ENCODE data around the gene SHANK3.

Gene SHANK3

GRCh38 chr22:50705851-50706351 lies 33.3 kb downstream of the SHANK3 start:
- Histone ChIP-seq H3K9ac (ENCODE audit: low read length) (no peak overlapping the region), H2AFZ (ENCODE audit: low read depth, low read length, severe bottlenecking) (no peak overlapping the region), H3K36me3 (ENCODE audit: low read length) (no peaks in the 10 kb centered on the region), H3K4me3 (ENCODE audit: insufficient read depth, low read length, poor library complexity, severe bottlenecking) (no peak overlapping the region), H3K4me2 (ENCODE audit: low read depth, low read length, poor library complexity, severe bottlenecking) (no peak overlapping the region), H3K27ac (ENCODE audit: low read depth, low read length) (no peak overlapping the region), H3K9me3 (ENCODE audit: insufficient read depth, low read length) (no peaks in the 10 kb centered on the region), H3K27me3 (ENCODE audit: low read length) (no peaks in the 10 kb centered on the region), H3F3A (ENCODE audit: insufficient read depth) (no peaks in the 10 kb centered on the region), H3K79me2 (ENCODE audit: insufficient read depth, low read length) (no peaks in the 10 kb centered on the region), H4K20me1 (ENCODE audit: low read depth, low read length) (no peaks in the 10 kb centered on the region), H3K9me2 (replicated peaks; ENCODE audit: insufficient read depth, low read length) (no peaks in the 10 kb centered on the region)
- TF ChIP-seq EZH2phosphoT487 (conservative IDR thresholded peaks at IDR 0.05; ENCODE audit: low read length) (no peak), CTCF (IDR thresholded peaks at IDR 0.05; ENCODE audit: insufficient read depth, low read length, poor library complexity, severe bottlenecking) (no peak)

GRCh38 chr22:50706481-50707125 lies 34.0 kb downstream of the SHANK3 start:
- Histone ChIP-seq H3K36me3 (ENCODE audit: low read length) (no peaks in the 10 kb centered on the region), H3K9me3 (ENCODE audit: insufficient read depth, low read length) (no peaks in the 10 kb centered on the region), H3K9me2 (replicated peaks; ENCODE audit: insufficient read depth, low read length) (no peaks in the 10 kb centered on the region), H3F3A (ENCODE audit: insufficient read depth) (no peaks in the 10 kb centered on the region), H3K27ac (ENCODE audit: low read depth, low read length) (no peak overlapping the region), H2AFZ (ENCODE audit: low read depth, low read length, severe bottlenecking) (no peak overlapping the region), H3K9ac (ENCODE audit: low read length) (no peak overlapping the region), H3K27me3 (ENCODE audit: low read length) (no peaks in the 10 kb centered on the region), H3K79me2 (ENCODE audit: insufficient read depth, low read length) (no peaks in the 10 kb centered on the region), H4K20me1 (ENCODE audit: low read depth, low read length) (no peaks in the 10 kb centered on the region), H3K4me2 (ENCODE audit: low read depth, low read length, poor library complexity, severe bottlenecking) (no peak overlapping the region), H3K4me3 (ENCODE audit: insufficient read depth, low read length, poor library complexity, severe bottlenecking) (no peak overlapping the region)
- TF ChIP-seq EZH2phosphoT487 (conservative IDR thresholded peaks at IDR 0.05; ENCODE audit: low read length) (no peak), CTCF (IDR thresholded peaks at IDR 0.05; ENCODE audit: insufficient read depth, low read length, poor library complexity, severe bottlenecking) (no peak)

GRCh38 chr22:50708474-50708873 lies 35.9 kb downstream of the SHANK3 start:
- Histone ChIP-seq H3K4me3 (ENCODE audit: insufficient read depth, low read length, poor library complexity, severe bottlenecking) (no peak overlapping the region), H3F3A (ENCODE audit: insufficient read depth) (no peaks in the 10 kb centered on the region), H3K79me2 (ENCODE audit: insufficient read depth, low read length) (no peaks in the 10 kb centered on the region), H2AFZ (ENCODE audit: low read depth, low read length, severe bottlenecking) (no peak overlapping the region), H3K27ac (ENCODE audit: low read depth, low read length) (no peak overlapping the region), H3K36me3 (ENCODE audit: low read length) (no peaks in the 10 kb centered on the region), H3K9me2 (replicated peaks; ENCODE audit: insufficient read depth, low read length) (no peaks in the 10 kb centered on the region), H3K27me3 (ENCODE audit: low read length) (no peaks in the 10 kb centered on the region), H3K9ac (ENCODE audit: low read length) (no peak overlapping the region), H3K4me2 (ENCODE audit: low read depth, low read length, poor library complexity, severe bottlenecking) (no peak overlapping the region), H3K9me3 (ENCODE audit: insufficient read depth, low read length) (no peaks in the 10 kb centered on the region), H4K20me1 (ENCODE audit: low read depth, low read length) (no peaks in the 10 kb centered on the region)
- TF ChIP-seq EZH2phosphoT487 (conservative IDR thresholded peaks at IDR 0.05; ENCODE audit: low read length) (no peak), CTCF (IDR thresholded peaks at IDR 0.05; ENCODE audit: insufficient read depth, low read length, poor library complexity, severe bottlenecking) (no peak)

Data from SU-DHL-6 (cell line).